IMR-90 (cell line): ENCODE results near the gene MAFB. TPM values are rescaled to one million over a fixed set of nuclear protein-coding genes. Genes with fewer than 3 reads are reported as not detected.

ENCODE experiments used
- ATAC-seq: fragments of 200-7000 bp; cut with Tn5 transposase; 2 replicates; pipeline ENCODE4 v1.9.1; 2020; ENCODE audit warnings: low read depth, mild to moderate bottlenecking, moderate library complexity
- BruUV-seq: library from RNA; stranded (reverse); fragments of 400-500 nt; replicated peaks from 2 replicates; lab custom pipeline; 2021; lab: Mats Ljungman, UMichigan
- CTCF ChIA-PET: fragments of 300-600 bp; formaldehyde crosslinking; extraction: SDS; loops from one replicate; lab custom pipeline; 2021; ENCODE audit warnings: antibody characterized with exemption; lab: Yijun Ruan, JAX
- POLR2A ChIA-PET: fragments of 300-600 bp; sonication (Branson Sonifier 250); formaldehyde crosslinking; loops from one replicate; lab custom pipeline; 2022; ENCODE audit warnings: antibody characterized with exemption; ENCODE audit not compliant: unreplicated experiment; lab: Charles Lee
- DNase-seq: peaks from one replicate; pipeline ENCODE4 v3.0.0; 2013
- H2AFZ ChIP-seq: replicated peaks from 2 replicates; pipeline ENCODE3; 2013; ENCODE audit warnings: low read length, mild to moderate bottlenecking; ENCODE audit not compliant: poor library complexity
- H2AK5ac ChIP-seq: 2 replicates; pipeline ENCODE4 v1.6.1; 2013; ENCODE audit warnings: low read depth, low read length, inconsistent platforms
- H2AK9ac ChIP-seq: replicated peaks from 2 replicates; pipeline ENCODE3; 2013; ENCODE audit warnings: mild to moderate bottlenecking, low read depth, low read length, moderate library complexity; ENCODE audit not compliant: poor library complexity
- H2BK120ac ChIP-seq: 2 replicates; pipeline ENCODE4 v1.6.1; 2013; ENCODE audit warnings: low read depth, low read length, inconsistent platforms
- H2BK15ac ChIP-seq: 3 replicates; pipeline ENCODE4 v1.6.1; 2013; ENCODE audit warnings: low read depth, low read length, inconsistent platforms
- H2BK20ac ChIP-seq: 2 replicates; pipeline ENCODE4 v1.6.1; 2013; ENCODE audit warnings: low read depth, mild to moderate bottlenecking, inconsistent platforms, low read length, moderate library complexity
- H2BK5ac ChIP-seq: 2 replicates; pipeline ENCODE4 v1.6.1; 2013; ENCODE audit warnings: mild to moderate bottlenecking, low read depth, low read length, inconsistent platforms; ENCODE audit not compliant: poor library complexity, severe bottlenecking
- H3K14ac ChIP-seq: replicated peaks from 2 replicates; pipeline ENCODE4 v1.6.1; 2013; ENCODE audit warnings: low read depth, low read length, inconsistent platforms
- H3K18ac ChIP-seq: 2 replicates; pipeline ENCODE4 v1.6.1; 2013; ENCODE audit warnings: low read depth, low read length, control low read depth
- H3K23ac ChIP-seq: 2 replicates; pipeline ENCODE4 v1.6.1; 2013; ENCODE audit warnings: low read depth, low read length, inconsistent platforms
- H3K27ac ChIP-seq: 2 replicates; pipeline ENCODE4 v1.5.1; 2013; ENCODE audit warnings: mild to moderate bottlenecking, control low read depth, low read length; ENCODE audit not compliant: insufficient read depth
- H3K27me3 ChIP-seq: 2 replicates; pipeline ENCODE4 v1.6.1; 2013; ENCODE audit warnings: low read length; ENCODE audit not compliant: control insufficient read depth, insufficient read depth
- H3K36me3 ChIP-seq: 2 replicates; pipeline ENCODE4 v1.6.1; 2013; ENCODE audit warnings: low read length, mixed read lengths; ENCODE audit not compliant: control insufficient read depth, insufficient read depth
- H3K4ac ChIP-seq: 2 replicates; pipeline ENCODE4 v1.6.1; 2013; ENCODE audit warnings: low read depth, low read length, inconsistent platforms
- H3K4me1 ChIP-seq: 2 replicates; pipeline ENCODE4 v1.6.1; 2013; ENCODE audit warnings: low read length, mixed read lengths; ENCODE audit not compliant: control insufficient read depth, insufficient read depth
- H3K4me2 ChIP-seq: 2 replicates; pipeline ENCODE4 v1.6.1; 2013; ENCODE audit warnings: low read depth, mild to moderate bottlenecking, control low read depth, low read length, moderate library complexity
- H3K4me3 ChIP-seq: 2 replicates; pipeline ENCODE4 v1.5.1; 2013; ENCODE audit warnings: low read depth, mild to moderate bottlenecking, control low read depth, low read length, moderate library complexity; ENCODE audit not compliant: insufficient read depth
- H3K56ac ChIP-seq: 2 replicates; pipeline ENCODE4 v1.6.1; 2013; ENCODE audit warnings: low read length, inconsistent platforms; ENCODE audit not compliant: insufficient read depth; ENCODE audit errors: extremely low read depth
- H3K79me1 ChIP-seq, 2 experiments: 2 replicates each; pipeline ENCODE4 v1.6.1; 2013; ENCODE audit warnings: low read length in 2 of 2, inconsistent platforms in 1 of 2, low read depth in 1 of 2
- H3K9ac ChIP-seq: 2 replicates; pipeline ENCODE4 v1.6.1; 2013; ENCODE audit warnings: low read depth, low read length, control low read depth
- H3K9me1 ChIP-seq: 2 replicates; pipeline ENCODE4 v1.6.1; 2013; ENCODE audit warnings: low read length, inconsistent platforms; ENCODE audit not compliant: insufficient read depth
- H3K9me3 ChIP-seq: 2 replicates; pipeline ENCODE4 v1.6.1; 2013; ENCODE audit warnings: low read length; ENCODE audit not compliant: control insufficient read depth, insufficient read depth
- H4K20me1 ChIP-seq: 2 replicates; pipeline ENCODE4 v1.6.1; 2013; ENCODE audit warnings: low read length, inconsistent platforms; ENCODE audit not compliant: insufficient read depth
- H4K5ac ChIP-seq: 2 replicates; pipeline ENCODE4 v1.6.1; 2013; ENCODE audit warnings: mild to moderate bottlenecking, low read depth, low read length, control low read depth
- H4K8ac ChIP-seq, 2 experiments: 2 replicates each; pipeline ENCODE4 v1.6.1; 2013; ENCODE audit warnings: low read depth in 2 of 2, low read length in 2 of 2, control low read depth in 1 of 2, inconsistent platforms in 1 of 2
- H4K91ac ChIP-seq: 2 replicates; pipeline ENCODE4 v1.6.1; 2013; ENCODE audit warnings: low read depth, low read length, inconsistent platforms; ENCODE audit not compliant: insufficient read depth
- BHLHE40 ChIP-seq: fragments of 150-350 bp; IDR thresholded peaks from 2 replicates; pipeline ENCODE4 v1.6.1; 2016; ENCODE audit warnings: mild to moderate bottlenecking, low read depth, low read length
- CHD1 ChIP-seq: IDR thresholded peaks from 2 replicates; pipeline ENCODE4 v1.6.1; 2012; ENCODE audit warnings: low read depth, low read length, improper control_type of control experiment
- FOS ChIP-seq: fragments of 150-350 bp; IDR thresholded peaks from 2 replicates; pipeline ENCODE4 v1.6.1; 2016; ENCODE audit warnings: low read depth, low read length
- MAFK ChIP-seq: IDR thresholded peaks from 2 replicates; pipeline ENCODE4 v1.6.1; 2012; ENCODE audit warnings: low read depth, low read length, improper control_type of control experiment
- MXI1 ChIP-seq: IDR thresholded peaks from 2 replicates; pipeline ENCODE4 v1.6.1; 2012; ENCODE audit warnings: low read depth, mild to moderate bottlenecking, low read length, moderate library complexity, borderline replicate concordance
- NFE2L2 ChIP-seq: fragments of 150-350 bp; IDR thresholded peaks from 2 replicates; pipeline ENCODE4 v1.6.1; 2016; ENCODE audit warnings: low read depth, mild to moderate bottlenecking, low read length
- POLR2A ChIP-seq: IDR thresholded peaks from 2 replicates; pipeline ENCODE4 v1.6.1; 2012; ENCODE audit warnings: mild to moderate bottlenecking, low read depth, low read length
- RAD21 ChIP-seq: IDR thresholded peaks from 2 replicates; pipeline ENCODE4 v1.6.1; 2012; ENCODE audit warnings: low read length, improper control_type of control experiment
- RCOR1 ChIP-seq: IDR thresholded peaks from 2 replicates; pipeline ENCODE4 v1.6.1; 2012; ENCODE audit warnings: mild to moderate bottlenecking, low read length, improper control_type of control experiment; ENCODE audit not compliant: insufficient replicate concordance
- RFX5 ChIP-seq: IDR thresholded peaks from 2 replicates; pipeline ENCODE4 v1.8.0; 2012; ENCODE audit warnings: low read depth, mild to moderate bottlenecking, low read length, moderate library complexity
- WGBS, 2 experiments: methylation state at CpG; one replicate each; pipeline versions ENCODE4 v1.1.5 to v1.1.7; 2013; ENCODE audit warnings: missing lambda C conversion rate in 2 of 2; ENCODE audit not compliant: insufficient read length in 1 of 2; ENCODE audit errors: extremely low coverage in 2 of 2; 5-methylcytosine and 5-hydroxymethylcytosine counted together
- dilution Hi-C: fragments of 300-500 bp; cut with HindIII; formaldehyde crosslinking; loops from one replicate; pipeline ENCODE4 v1.14.3; 2018; ENCODE audit warnings: low sequenced_read_pairs; ENCODE audit not compliant: unreplicated experiment
- in situ Hi-C: fragments of 300-500 bp; cut with MboI; formaldehyde crosslinking; loops from 3 replicates; pipeline ENCODE4 v1.14.3; 2019; ENCODE audit warnings: low sequenced_read_pairs, inconsistent platforms, mixed read lengths
- intact Hi-C: fragments of 100-400 bp; cut with micrococcal nuclease; formaldehyde crosslinking; loops from 2 replicates; pipeline ENCODE4 v1.10.0; 2022
- polyA plus RNA-seq, 3 experiments: library from polyadenylated mRNA; depleted of rRNA; stranded (reverse); fragments of >200 nt; gene quantifications; 2 replicates each; pipeline ENCODE4 v1.2.3, GENCODE V29; 2012; ENCODE audit warnings: low replicate concordance in 1 of 3
- total RNA-seq: library from RNA; depleted of rRNA; stranded (reverse); fragments of >200 nt; gene quantifications from 2 replicates; pipeline ENCODE4 v1.2.3, GENCODE V29; 2012
- TF ChIP-seq, protein P1 (sequence below): conservative IDR thresholded peaks from 2 replicates; pipeline ENCODE4 v1.5.1; 2012; ENCODE audit warnings: mild to moderate bottlenecking, low read depth, low read length, improper control_type of control experiment
- TF ChIP-seq, protein P2 (sequence below): fragments of 150-350 bp; IDR thresholded peaks from 2 replicates; pipeline ENCODE4 v1.6.1; 2016; ENCODE audit warnings: low read depth, mild to moderate bottlenecking, low read length, moderate library complexity, borderline replicate concordance

MAFB gene
- total and polyA plus RNA-seq, 2 of the 4 experiments (the other 2 are of a cell fraction): 0.07 TPM; not detected in 1

DNA sequence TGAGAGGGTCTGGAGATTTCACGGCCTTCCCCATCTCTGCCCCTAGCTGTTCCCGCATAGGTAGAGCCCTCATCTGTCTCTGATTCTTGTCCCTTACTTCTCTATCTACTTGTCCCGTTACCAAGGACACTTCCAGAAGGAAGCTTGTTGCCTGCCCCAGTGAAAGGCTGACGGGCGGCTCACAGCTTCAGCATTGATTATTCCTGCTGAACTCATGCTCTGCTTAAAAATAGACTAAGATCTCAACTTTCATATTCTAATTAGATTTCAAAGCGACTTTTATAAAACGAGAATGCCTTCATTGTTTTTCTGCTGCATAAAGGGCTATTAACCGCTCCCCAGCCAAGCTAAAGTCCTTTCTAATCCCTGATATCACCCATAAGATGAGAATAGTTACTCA lies 31.1 kb upstream of the MAFB start:
- no peaks in the 10 kb centered on the region for H3K79me1 ChIP-seq
- no peak overlapping the region for H2AK5ac ChIP-seq
- H3K9me3 ChIP-seq: no peaks in the 10 kb centered on the region
- ATAC-seq (no peak), DNase-seq (no peak)
- H3K9ac ChIP-seq: no peak overlapping the region
- no peak overlapping the region for H2AK9ac ChIP-seq
- peaks cover 3% of the 10 kb centered on the region; the same call in 1 of the 2 replicates for H3K27me3 ChIP-seq
- no peaks in the 10 kb centered on the region for H3K36me3 ChIP-seq
- in situ Hi-C loops (no loop called here), intact Hi-C loops (no loop called here), dilution Hi-C loops (no loop called here)
- H3K23ac ChIP-seq: no peak overlapping the region
- no TSS peak for BruUV-seq
- no peak overlapping the region for H4K8ac ChIP-seq
- no peak overlapping the region for H4K91ac ChIP-seq
- no peak overlapping the region for H2BK15ac ChIP-seq
- ChIA-PET CTCF (no interaction called here), POLR2A (no interaction called here)
- H3K27ac ChIP-seq: no peak overlapping the region
- no peak overlapping the region for H2BK5ac ChIP-seq
- no peak overlapping the region for H3K14ac ChIP-seq
- TF ChIP-seq, protein P1, sequence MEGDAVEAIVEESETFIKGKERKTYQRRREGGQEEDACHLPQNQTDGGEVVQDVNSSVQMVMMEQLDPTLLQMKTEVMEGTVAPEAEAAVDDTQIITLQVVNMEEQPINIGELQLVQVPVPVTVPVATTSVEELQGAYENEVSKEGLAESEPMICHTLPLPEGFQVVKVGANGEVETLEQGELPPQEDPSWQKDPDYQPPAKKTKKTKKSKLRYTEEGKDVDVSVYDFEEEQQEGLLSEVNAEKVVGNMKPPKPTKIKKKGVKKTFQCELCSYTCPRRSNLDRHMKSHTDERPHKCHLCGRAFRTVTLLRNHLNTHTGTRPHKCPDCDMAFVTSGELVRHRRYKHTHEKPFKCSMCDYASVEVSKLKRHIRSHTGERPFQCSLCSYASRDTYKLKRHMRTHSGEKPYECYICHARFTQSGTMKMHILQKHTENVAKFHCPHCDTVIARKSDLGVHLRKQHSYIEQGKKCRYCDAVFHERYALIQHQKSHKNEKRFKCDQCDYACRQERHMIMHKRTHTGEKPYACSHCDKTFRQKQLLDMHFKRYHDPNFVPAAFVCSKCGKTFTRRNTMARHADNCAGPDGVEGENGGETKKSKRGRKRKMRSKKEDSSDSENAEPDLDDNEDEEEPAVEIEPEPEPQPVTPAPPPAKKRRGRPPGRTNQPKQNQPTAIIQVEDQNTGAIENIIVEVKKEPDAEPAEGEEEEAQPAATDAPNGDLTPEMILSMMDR: no peak
- TF ChIP-seq BHLHE40 (no peak), MAFK (no peak), MXI1 (no peak), RFX5 (no peak), RCOR1 (no peak), CHD1 (no peak), RAD21 (no peak), POLR2A (no peak), FOS (no peak), NFE2L2 (no peak)
- TF ChIP-seq, protein P2, sequence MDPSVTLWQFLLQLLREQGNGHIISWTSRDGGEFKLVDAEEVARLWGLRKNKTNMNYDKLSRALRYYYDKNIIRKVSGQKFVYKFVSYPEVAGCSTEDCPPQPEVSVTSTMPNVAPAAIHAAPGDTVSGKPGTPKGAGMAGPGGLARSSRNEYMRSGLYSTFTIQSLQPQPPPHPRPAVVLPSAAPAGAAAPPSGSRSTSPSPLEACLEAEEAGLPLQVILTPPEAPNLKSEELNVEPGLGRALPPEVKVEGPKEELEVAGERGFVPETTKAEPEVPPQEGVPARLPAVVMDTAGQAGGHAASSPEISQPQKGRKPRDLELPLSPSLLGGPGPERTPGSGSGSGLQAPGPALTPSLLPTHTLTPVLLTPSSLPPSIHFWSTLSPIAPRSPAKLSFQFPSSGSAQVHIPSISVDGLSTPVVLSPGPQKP: no peak
- no CpG with 5 or more reads among the region's 8 CpGs for whole genome bisulfite sequencing, 2 experiments
- H3K4me1 ChIP-seq: no peaks in the 10 kb centered on the region
- H3K4me3 ChIP-seq: no peak overlapping the region
- H3K9me1 ChIP-seq: no peaks in the 10 kb centered on the region
- no peaks in the 10 kb centered on the region for H4K20me1 ChIP-seq
- H3K4me2 ChIP-seq: no peak overlapping the region
- no peak overlapping the region for H3K56ac ChIP-seq
- no peak overlapping the region for H3K4ac ChIP-seq
- H2BK120ac ChIP-seq: no peak overlapping the region
- no peak overlapping the region for H2AFZ ChIP-seq
- no peak overlapping the region for H3K18ac ChIP-seq
- H2BK20ac ChIP-seq: no peak overlapping the region
- no peak overlapping the region for H4K5ac ChIP-seq
